ENCODE measurements around the gene PYGO2.
"Not testable (repeated sequence)": the region's sequence is repeated elsewhere in the genome, so short reads cannot be mapped to it uniquely, and the experiment has no call there.

Gene PYGO2

GRCh38 chr1:154999571-155000410 lies 38.2 kb upstream of the PYGO2 start:
- no peak for DNase-seq (ENCODE audit: insufficient read length, low spot score)
- FAIRE-seq = no peak
- no peak for TF ChIP-seq CTCF (IDR thresholded peaks at IDR 0.05; ENCODE audit: insufficient read depth, missing control alignments)

- DNase-seq (ENCODE audit: insufficient read length, low spot score) (peak; percentile 92), FAIRE-seq (no peak)
- TF ChIP-seq CTCF (IDR thresholded peaks at IDR 0.05; ENCODE audit: insufficient read depth, missing control alignments) = peak; percentile 99
Observed at GRCh38 chr1:154998818-154999570, 37.4 kb upstream of the PYGO2 start.

- FAIRE-seq = no peak
- DNase-seq (ENCODE audit: insufficient read length, low spot score) = no peak
- TF ChIP-seq CTCF (IDR thresholded peaks at IDR 0.05; ENCODE audit: insufficient read depth, missing control alignments) = peak; percentile 17
Observed at GRCh38 chr1:154998201-154998780, 36.7 kb upstream of the PYGO2 start.

GRCh38 chr1:154996966-154997701 lies 35.6 kb upstream of the PYGO2 start:
- TF ChIP-seq CTCF (IDR thresholded peaks at IDR 0.05; ENCODE audit: insufficient read depth, missing control alignments) = no peak
- FAIRE-seq (no peak), DNase-seq (ENCODE audit: insufficient read length, low spot score) (no peak)

GRCh38 chr1:154995301-154995983 lies 33.9 kb upstream of the PYGO2 start:
- TF ChIP-seq CTCF (IDR thresholded peaks at IDR 0.05; ENCODE audit: insufficient read depth, missing control alignments) = peak; percentile 59
- FAIRE-seq; DNase-seq (ENCODE audit: insufficient read length, low spot score): not testable (repeated sequence)

- TF ChIP-seq CTCF (IDR thresholded peaks at IDR 0.05; ENCODE audit: insufficient read depth, missing control alignments) = no peak
- FAIRE-seq (no peak), DNase-seq (ENCODE audit: insufficient read length, low spot score) (no peak)
Observed at GRCh38 chr1:154994591-154994990, 33.0 kb upstream of the PYGO2 start.
